ENCODE measurements around the gene ZNF407.

ZNF407 gene

DNA sequence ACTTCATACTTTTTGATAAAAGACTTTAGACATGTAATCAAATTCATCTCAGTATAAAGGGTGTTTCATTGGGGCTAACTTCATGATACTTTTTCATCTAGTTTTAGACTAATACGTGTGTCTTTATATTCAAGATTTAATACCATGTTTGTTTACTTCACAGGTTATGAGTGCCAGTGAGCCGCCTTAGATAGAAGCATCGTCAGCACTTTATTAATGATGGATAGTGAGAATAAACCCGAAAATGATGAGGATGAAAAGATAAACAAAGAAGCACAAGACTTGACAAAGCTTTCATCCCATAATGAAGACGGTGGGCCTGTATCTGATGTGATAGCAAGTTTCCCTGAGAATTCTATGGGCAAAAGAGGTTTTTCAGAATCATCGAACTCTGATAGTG lies 33.1 kb downstream of the ZNF407 start:
- TF ChIP-seq, protein P1, sequence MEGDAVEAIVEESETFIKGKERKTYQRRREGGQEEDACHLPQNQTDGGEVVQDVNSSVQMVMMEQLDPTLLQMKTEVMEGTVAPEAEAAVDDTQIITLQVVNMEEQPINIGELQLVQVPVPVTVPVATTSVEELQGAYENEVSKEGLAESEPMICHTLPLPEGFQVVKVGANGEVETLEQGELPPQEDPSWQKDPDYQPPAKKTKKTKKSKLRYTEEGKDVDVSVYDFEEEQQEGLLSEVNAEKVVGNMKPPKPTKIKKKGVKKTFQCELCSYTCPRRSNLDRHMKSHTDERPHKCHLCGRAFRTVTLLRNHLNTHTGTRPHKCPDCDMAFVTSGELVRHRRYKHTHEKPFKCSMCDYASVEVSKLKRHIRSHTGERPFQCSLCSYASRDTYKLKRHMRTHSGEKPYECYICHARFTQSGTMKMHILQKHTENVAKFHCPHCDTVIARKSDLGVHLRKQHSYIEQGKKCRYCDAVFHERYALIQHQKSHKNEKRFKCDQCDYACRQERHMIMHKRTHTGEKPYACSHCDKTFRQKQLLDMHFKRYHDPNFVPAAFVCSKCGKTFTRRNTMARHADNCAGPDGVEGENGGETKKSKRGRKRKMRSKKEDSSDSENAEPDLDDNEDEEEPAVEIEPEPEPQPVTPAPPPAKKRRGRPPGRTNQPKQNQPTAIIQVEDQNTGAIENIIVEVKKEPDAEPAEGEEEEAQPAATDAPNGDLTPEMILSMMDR (conservative IDR thresholded peaks at IDR 0.05), result no peak
- H3K27ac ChIP-seq, result no peak overlapping the region

DNA sequence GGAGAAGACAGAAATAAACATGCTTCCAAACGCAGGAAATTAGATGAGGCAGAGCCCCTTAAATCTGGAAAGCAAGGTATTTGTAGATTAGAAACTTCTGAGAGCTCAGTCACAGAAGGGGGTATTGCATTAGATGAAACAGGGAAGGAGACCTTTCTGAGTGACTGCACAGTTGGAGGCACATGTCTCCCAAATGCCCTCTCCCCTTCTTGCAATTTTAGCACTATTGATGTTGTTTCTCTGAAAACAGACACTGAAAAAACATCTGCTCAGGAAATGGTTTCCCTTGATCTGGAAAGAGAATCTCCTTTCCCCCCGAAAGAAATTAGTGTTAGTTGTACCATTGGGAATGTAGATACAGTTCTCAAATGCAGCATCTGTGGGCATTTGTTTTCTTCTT lies 33.5 kb downstream of the ZNF407 start:
- TF ChIP-seq, protein P1 (conservative IDR thresholded peaks at IDR 0.05), result no peak
- H3K27ac ChIP-seq, result no peak overlapping the region

DNA sequence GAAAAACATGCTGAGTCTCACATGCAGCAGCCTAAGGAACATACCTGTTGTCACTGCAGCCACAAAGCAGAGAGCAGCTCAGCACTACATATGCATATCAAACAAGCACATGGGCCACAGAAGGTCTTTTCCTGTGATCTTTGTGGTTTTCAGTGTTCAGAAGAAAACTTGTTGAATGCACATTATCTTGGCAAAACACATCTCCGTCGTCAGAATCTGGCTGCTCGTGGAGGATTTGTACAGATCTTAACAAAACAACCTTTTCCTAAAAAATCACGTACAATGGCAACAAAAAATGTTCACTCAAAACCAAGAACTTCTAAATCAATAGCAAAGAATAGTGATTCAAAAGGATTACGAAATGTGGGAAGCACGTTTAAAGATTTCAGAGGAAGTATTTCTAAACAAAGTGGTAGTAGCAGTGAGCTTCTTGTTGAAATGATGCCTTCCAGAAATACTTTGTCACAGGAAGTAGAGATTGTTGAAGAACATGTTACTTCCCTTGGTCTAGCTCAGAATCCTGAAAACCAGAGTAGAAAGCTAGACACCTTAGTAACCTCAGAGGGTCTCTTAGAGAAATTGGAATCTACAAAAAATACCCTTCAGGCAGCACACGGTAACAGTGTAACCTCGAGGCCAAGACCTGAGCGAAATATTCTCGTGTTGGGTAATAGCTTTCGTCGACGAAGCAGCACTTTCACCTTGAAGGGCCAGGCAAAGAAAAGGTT lies 34.1 kb downstream of the ZNF407 start:
- TF ChIP-seq, protein P1 (conservative IDR thresholded peaks at IDR 0.05), result no peak
- H3K27ac ChIP-seq, result no peak overlapping the region

DNA sequence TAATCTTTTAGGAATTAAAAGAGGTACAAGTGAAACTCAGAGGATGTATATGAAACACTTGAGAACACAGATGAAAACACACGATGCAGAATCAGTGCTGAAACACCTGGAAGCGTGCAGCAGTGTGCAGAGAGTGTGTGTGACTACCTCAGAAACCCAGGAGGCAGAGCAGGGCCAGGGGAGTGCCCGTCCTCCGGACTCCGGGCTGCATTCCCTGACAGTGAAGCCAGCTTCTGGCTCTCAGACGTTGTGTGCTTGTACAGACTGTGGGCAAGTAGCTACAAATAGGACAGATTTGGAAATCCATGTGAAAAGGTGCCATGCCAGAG lies 34.6 kb downstream of the ZNF407 start:
- H3K27ac ChIP-seq, result no peak overlapping the region
- TF ChIP-seq, protein P1 (conservative IDR thresholded peaks at IDR 0.05), result no peak

DNA sequence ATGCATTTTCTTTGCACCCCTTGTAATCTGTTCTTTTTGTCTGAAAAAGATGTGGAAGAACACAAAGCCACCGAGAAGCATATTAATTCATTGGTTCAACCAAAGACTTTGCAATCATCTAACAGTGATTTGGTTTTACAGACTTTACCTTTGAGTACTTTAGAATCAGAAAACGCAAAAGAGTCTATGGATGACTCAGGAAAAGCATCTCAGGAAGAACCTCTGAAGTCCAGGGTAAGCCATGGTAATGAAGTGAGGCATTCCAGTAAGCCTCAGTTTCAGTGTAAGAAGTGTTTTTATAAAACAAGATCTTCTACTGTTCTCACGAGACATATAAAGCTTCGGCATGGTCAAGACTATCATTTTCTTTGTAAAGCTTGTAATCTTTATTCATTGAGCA lies 35.2 kb downstream of the ZNF407 start:
- no peak overlapping the region for H3K27ac ChIP-seq
- TF ChIP-seq, protein P1 (conservative IDR thresholded peaks at IDR 0.05), result no peak

DNA sequence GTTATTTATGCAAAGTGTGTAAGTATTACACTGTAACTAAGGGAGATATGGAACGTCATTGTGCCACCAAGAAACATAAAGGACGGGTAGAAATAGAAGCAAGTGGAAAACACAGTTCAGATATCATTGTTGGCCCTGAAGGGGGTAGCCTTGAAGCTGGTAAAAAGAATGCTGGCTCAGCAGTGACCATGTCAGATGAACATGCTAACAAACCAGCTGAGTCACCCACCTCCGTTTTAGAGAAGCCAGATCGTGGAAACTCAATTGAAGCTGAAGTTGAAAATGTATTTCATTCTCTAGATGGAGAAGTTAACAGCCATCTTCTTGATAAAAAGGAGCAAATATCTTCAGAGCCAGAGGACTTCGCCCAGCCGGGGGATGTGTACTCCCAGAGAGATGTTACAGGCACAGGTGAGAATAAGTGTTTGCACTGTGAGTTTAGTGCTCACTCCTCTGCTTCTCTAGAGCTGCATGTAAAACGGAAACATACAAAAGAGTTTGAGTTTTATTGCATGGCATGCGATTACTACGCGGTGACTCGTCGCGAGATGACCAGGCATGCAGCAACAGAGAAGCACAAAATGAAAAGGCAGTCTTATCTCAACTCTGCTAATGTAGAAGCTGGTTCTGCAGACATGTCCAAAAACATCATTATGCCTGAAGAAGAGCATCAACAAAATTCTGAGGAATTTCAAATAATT lies 36.1 kb downstream of the ZNF407 start:
- TF ChIP-seq, protein P1 (conservative IDR thresholded peaks at IDR 0.05), result no peak
- H3K27ac ChIP-seq, result no peak overlapping the region

DNA sequence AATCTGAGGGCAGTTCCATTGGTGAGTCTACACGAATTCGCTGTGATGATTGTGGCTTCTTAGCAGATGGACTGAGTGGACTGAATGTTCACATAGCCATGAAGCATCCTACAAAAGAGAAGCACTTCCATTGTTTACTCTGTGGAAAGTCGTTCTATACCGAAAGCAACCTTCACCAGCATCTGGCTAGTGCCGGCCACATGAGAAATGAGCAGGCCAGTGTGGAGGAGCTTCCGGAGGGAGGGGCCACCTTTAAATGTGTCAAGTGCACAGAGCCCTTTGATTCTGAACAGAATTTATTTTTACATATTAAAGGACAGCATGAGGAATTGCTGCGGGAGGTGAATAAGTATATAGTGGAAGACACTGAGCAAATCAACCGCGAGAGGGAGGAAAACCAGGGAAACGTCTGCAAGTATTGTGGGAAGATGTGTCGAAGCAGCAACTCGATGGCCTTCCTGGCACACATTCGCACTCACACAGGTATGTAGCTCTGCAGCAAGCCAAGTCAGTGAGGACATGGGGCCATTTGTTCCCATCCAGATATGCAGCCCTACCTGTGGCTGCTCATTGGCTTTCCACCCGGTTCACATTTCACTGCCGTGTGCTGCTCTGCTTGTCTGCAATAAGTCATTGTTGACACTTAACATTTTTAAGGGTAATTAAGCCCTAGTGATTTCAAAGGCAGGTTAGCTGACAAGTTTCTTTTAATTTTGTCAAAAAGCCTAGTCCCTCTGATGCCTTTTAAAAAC lies 37.7 kb downstream of the ZNF407 start:
- TF ChIP-seq, protein P1 (conservative IDR thresholded peaks at IDR 0.05), result no peak
- H3K27ac ChIP-seq, result no peak overlapping the region
